HT-29 (cell line): ENCODE results near the gene FSIP1. TPM values are rescaled to one million over a fixed set of nuclear protein-coding genes. Genes with fewer than 3 reads are reported as not detected.
A peak's percentile ranks its signal among the peaks of the same experiment; 100 is the strongest.

Source experiments
- DNase-seq: peaks from one replicate; pipeline ENCODE4 v3.0.0-alpha.2; 2015; ENCODE audit warnings: low spot score
- total RNA-seq: library from RNA; depleted of rRNA; stranded (reverse); fragments of >200 nt; shearing (Covaris generic); gene quantifications from 2 replicates; pipeline ENCODE4 v1.2.3, GENCODE V29; 2014

The FSIP1 gene
- total RNA-seq, 1 experiment from 2014 or later = 0.48 TPM

- no peak for DNase-seq
These were observed 21.6 kb downstream of the FSIP1 start for GRCh38 chr15:39761006-39761405.

- DNase-seq = peak; percentile 78
These were observed 25.7 kb downstream of the FSIP1 start for GRCh38 chr15:39756806-39757522.

- DNase-seq = no peak
These were observed 29.6 kb downstream of the FSIP1 start for GRCh38 chr15:39752991-39753390.

GRCh38 chr15:39752246-39752645, 30.4 kb downstream of the FSIP1 start:
- DNase-seq = no peak

GRCh38 chr15:39748276-39748675, 34.4 kb downstream of the FSIP1 start:
- peak; percentile 26 for DNase-seq

- no peak for DNase-seq
These were observed 35.3 kb downstream of the FSIP1 start for GRCh38 chr15:39747326-39747725.

- no peak for DNase-seq
These were observed 35.8 kb downstream of the FSIP1 start for GRCh38 chr15:39746714-39747276.

- DNase-seq = no peak
These were observed 36.5 kb downstream of the FSIP1 start for GRCh38 chr15:39746176-39746575.

- no peak for DNase-seq
These were observed 37.2 kb downstream of the FSIP1 start for GRCh38 chr15:39745415-39745814.

- no peak for DNase-seq
These were observed 38.1 kb downstream of the FSIP1 start for GRCh38 chr15:39744334-39745103.

GRCh38 chr15:39743611-39744010, 39.0 kb downstream of the FSIP1 start:
- DNase-seq = no peak

GRCh38 chr15:39741258-39741657, 41.4 kb downstream of the FSIP1 start:
- DNase-seq = no peak

- no peak for DNase-seq
These were observed 43.6 kb downstream of the FSIP1 start for GRCh38 chr15:39738998-39739397.

- DNase-seq = no peak
These were observed 45.5 kb downstream of the FSIP1 start for GRCh38 chr15:39737196-39737550.

- no peak for DNase-seq
These were observed 46.0 kb downstream of the FSIP1 start for GRCh38 chr15:39736412-39737195.

GRCh38 chr15:39735120-39735717, 47.4 kb downstream of the FSIP1 start:
- DNase-seq = no peak

- DNase-seq = no peak
These were observed 51.4 kb downstream of the FSIP1 start for GRCh38 chr15:39731266-39731665.

- no peak for DNase-seq
These were observed 52.1 kb downstream of the FSIP1 start for GRCh38 chr15:39730552-39730951.

GRCh38 chr15:39729500-39729899, 53.1 kb downstream of the FSIP1 start:
- DNase-seq = no peak

GRCh38 chr15:39728845-39729244, 53.8 kb downstream of the FSIP1 start:
- no peak for DNase-seq

GRCh38 chr15:39721893-39722292, 60.7 kb downstream of the FSIP1 start:
- no peak for DNase-seq
